HepG2 (cell line): ENCODE measurements around the gene ZBTB20. TPM values are rescaled to one million over a fixed set of nuclear protein-coding genes. Genes with fewer than 3 reads are reported as not detected.

Source experiments
- ATAC-seq: fragments of 200-7000 bp; cut with Tn5 transposase; 3 replicates; pipeline ENCODE4 v1.9.1; 2020; ENCODE audit warnings: mild to moderate bottlenecking, moderate library complexity
- BruUV-seq: library from RNA; stranded (reverse); fragments of 400-500 nt; replicated peaks from 2 replicates; lab custom pipeline; 2021; lab: Mats Ljungman, UMichigan
- CTCF ChIA-PET: fragments of 300-600 bp; formaldehyde crosslinking; extraction: SDS; loops from one replicate; lab custom pipeline; 2021; ENCODE audit warnings: low total read pairs, inconsistent platforms, low intra/inter-chr PET ratio; lab: Yijun Ruan, JAX
- POLR2A ChIA-PET: fragments of 350-600 bp; sonication (Branson Sonifier 250); formaldehyde crosslinking; loops from one replicate; lab custom pipeline; 2020; ENCODE audit warnings: antibody characterized with exemption, inconsistent platforms; lab: Yijun Ruan, JAX
- DNase-seq: peaks from one replicate; pipeline ENCODE4 v3.0.0-alpha.2; 2015; ENCODE audit warnings: low spot score
- FAIRE-seq: peaks from 3 replicates; lab custom pipeline; 2011; peaks lifted over from hg19 to GRCh38; lab: Jason Lieb, UNC
- H2AFZ ChIP-seq: one replicate; pipeline ENCODE4 v1.6.1; 2011; ENCODE audit warnings: low read length, inconsistent platforms
- H3K27ac ChIP-seq: fragments of 300-600 bp; 3 replicates; pipeline ENCODE4 v1.8.0; 2011; ENCODE audit warnings: mixed run types, mild to moderate bottlenecking, mixed read lengths, low read length, inconsistent platforms; ENCODE audit not compliant: insufficient read depth; ENCODE audit errors: extremely low read length
- H3K27me3 ChIP-seq, 2 experiments: fragments of 200-600 bp in 1 of 2; 2 replicates in 1 of 2; 3 replicates in 1 of 2; pipeline versions ENCODE4 v1.6.0 to v1.8.0; 2011; ENCODE audit warnings: low read length in 2 of 2, mild to moderate bottlenecking in 2 of 2, moderate library complexity in 2 of 2, inconsistent platforms in 1 of 2; ENCODE audit not compliant: insufficient read depth in 2 of 2, control insufficient read depth in 1 of 2
- H3K36me3 ChIP-seq, 2 experiments: fragments of 200-600 bp in 1 of 2; replicated peaks in 1 of 2; 2 replicates in 1 of 2; 3 replicates in 1 of 2; pipeline versions ENCODE4 v1.5.1 to v1.8.0; 2011; ENCODE audit warnings: low read length in 2 of 2, inconsistent platforms in 1 of 2; ENCODE audit not compliant: insufficient read depth in 2 of 2, control insufficient read depth in 1 of 2
- H3K4me1 ChIP-seq: 2 replicates; pipeline ENCODE4 v1.5.1; 2012; ENCODE audit warnings: low read length, inconsistent platforms; ENCODE audit not compliant: insufficient read depth
- H3K4me2 ChIP-seq: 2 replicates; pipeline ENCODE4 v1.6.0; 2011; ENCODE audit warnings: low read depth, low read length, inconsistent platforms
- H3K4me3 ChIP-seq, 3 experiments: fragments of 200-600 bp in 1 of 3; sonication (generic), shearing (Covaris generic) in 1 of 3; replicated peaks in 1 of 3; 2 replicates each; pipeline ENCODE4 v1.5.1; 2011 to 2016; ENCODE audit warnings: low read length in 3 of 3, inconsistent platforms in 2 of 3, low read depth in 2 of 3, mild to moderate bottlenecking in 2 of 3, control low read depth in 1 of 3, mixed read lengths in 1 of 3; ENCODE audit not compliant: insufficient read depth in 1 of 3
- H3K79me2 ChIP-seq: one replicate; pipeline ENCODE4 v1.6.1; 2011; ENCODE audit warnings: low read length, inconsistent platforms; ENCODE audit not compliant: insufficient read depth
- H3K9ac ChIP-seq: 2 replicates; pipeline ENCODE4 v1.6.0; 2011; ENCODE audit warnings: mild to moderate bottlenecking, low read depth, low read length, inconsistent platforms; ENCODE audit not compliant: insufficient read depth
- H3K9me3 ChIP-seq: 2 replicates; pipeline ENCODE4 v1.5.1; 2012; ENCODE audit warnings: mild to moderate bottlenecking, low read length
- H4K20me1 ChIP-seq: 2 replicates; pipeline ENCODE4 v1.6.0; 2011; ENCODE audit warnings: inconsistent platforms, mild to moderate bottlenecking, low read length, moderate library complexity; ENCODE audit not compliant: insufficient read depth
- ATF7 ChIP-seq, 2 experiments: fragments of 450-650 bp in 1 of 2; sonication (generic) in 1 of 2; formaldehyde crosslinking in 1 of 2; IDR thresholded peaks; 2 replicates each; pipeline versions ENCODE4 v1.4.0 to v1.6.1; 2016 to 2020; ENCODE audit warnings: antibody characterized with exemption in 1 of 2, mild to moderate bottlenecking in 1 of 2, missing genetic modification reagents in 1 of 2
- STAG1 ChIP-seq: sonication (generic); formaldehyde crosslinking; IDR thresholded peaks from 2 replicates; pipeline ENCODE4 v1.4.0; 2020; ENCODE audit warnings: missing genetic modification reagents
- ZNF607 ChIP-seq: sonication (generic); formaldehyde crosslinking; IDR thresholded peaks from 2 replicates; pipeline ENCODE4 v1.5.1; 2020; ENCODE audit warnings: missing genetic modification reagents, mild to moderate bottlenecking, borderline replicate concordance
- ZNF839 ChIP-seq: sonication (generic); formaldehyde crosslinking; IDR thresholded peaks from 2 replicates; pipeline ENCODE4 v1.4.0; 2020; ENCODE audit warnings: missing genetic modification reagents, mild to moderate bottlenecking, borderline replicate concordance
- ZSCAN5A ChIP-seq: sonication (generic); formaldehyde crosslinking; IDR thresholded peaks from 2 replicates; pipeline ENCODE4 v1.8.0; 2022; ENCODE audit warnings: mild to moderate bottlenecking, missing genetic modification reagents, borderline replicate concordance
- WGBS: methylation state at CpG from one replicate; pipeline ENCODE4 v1.1.6; 2017; ENCODE audit warnings: low lambda C conversion rate; 5-methylcytosine and 5-hydroxymethylcytosine counted together
- in situ Hi-C: cut with HindIII; loops from 2 replicates; pipeline ENCODE4 v1.10.0; 2017; ENCODE audit warnings: low pct_unique_long_range_greater_than_20kb; ENCODE audit not compliant: extremely low pct_ligation_motif_present
- intact Hi-C: fragments of 100-400 bp; cut with micrococcal nuclease; formaldehyde crosslinking; loops from one replicate; pipeline ENCODE4 v1.10.0; 2022; ENCODE audit not compliant: unreplicated experiment
- polyA plus RNA-seq, 8 experiments: library from polyadenylated mRNA; depleted of rRNA in 3 of 8; stranded (reverse) in 7 of 8; unstranded in 1 of 8; fragments of >200 nt; fragmentation: Illumina TruSeq in 4 of 8; extraction: Trizol in 4 of 8; gene quantifications; 2 replicates each; pipeline versions ENCODE4 v1.2.1 to v1.2.3, GENCODE V29; 2011 to 2016; ENCODE audit warnings: low read depth in 4 of 8, missing spikeins in 1 of 8, mixed read lengths in 1 of 8; ENCODE audit not compliant: insufficient read depth in 1 of 8
- total RNA-seq, 5 experiments: library from RNA; depleted of rRNA; stranded (reverse); fragments of >200 nt; fragmentation: Illumina TruSeq; extraction: Trizol; gene quantifications; 2 replicates each; pipeline ENCODE4 v1.2.3, GENCODE V29; 2016; ENCODE audit warnings: low read depth in 1 of 5

Gene ZBTB20
- total and polyA plus RNA-seq, 2 of the 13 experiments (the other 11 are each of a cell fraction or from before 2014, with no cell fraction given) = 1.9 to 8.8 TPM

- ATAC-seq = no peak
- no peaks in the 10 kb centered on the region for H3K9me3 ChIP-seq
- no peak for TF ChIP-seq ZNF607 (CRISPR knock-in tag)
- peak; percentile 11; the same call in 1 of the 2 replicates for TF ChIP-seq STAG1
- TF ChIP-seq, all 625 proteins: peak for 1
- Histone ChIP-seq H4K20me1 (no peaks in the 10 kb centered on the region), H3K4me2 (no peak overlapping the region), H3K79me2 (peaks cover 3% of the 10 kb centered on the region), H3K27me3 (no peaks in the 10 kb centered on the region), H3K9ac (no peak overlapping the region), H3K36me3 (no peaks in the 10 kb centered on the region), H3K27ac (no peak overlapping the region), H3K4me1 (peaks cover 11% of the 10 kb centered on the region), H2AFZ (no peak overlapping the region), H3K4me3 (no peak overlapping the region)
- BruUV-seq = no TSS peak
- POLR2A ChIA-PET = no interaction called here
- DNase-seq (no peak), FAIRE-seq (no peak)
- intact Hi-C loops = no loop called here
- CTCF ChIA-PET = no interaction called here
- in situ Hi-C loops = no loop called here
- 96% methylated on average over 4 of the region's 4 CpGs for WGBS
These were observed 550.1 kb downstream of the ZBTB20 start for GRCh38 chr3:114597012-114597411.

- BruUV-seq = no TSS peak
- no peaks in the 10 kb centered on the region for H3K9me3 ChIP-seq
- ATAC-seq = no peak
- H2AFZ ChIP-seq = no peak overlapping the region
- peaks cover 3% of the 10 kb centered on the region for H3K79me2 ChIP-seq
- POLR2A ChIA-PET = no interaction called here
- no peak overlapping the region for H3K27ac ChIP-seq
- no peak overlapping the region for H3K4me3 ChIP-seq
- intact Hi-C loops (no loop called here), in situ Hi-C loops (no loop called here)
- H3K4me1 ChIP-seq = peaks cover 11% of the 10 kb centered on the region
- no peak overlapping the region for H3K9ac ChIP-seq
- DNase-seq = no peak
- no peak for TF ChIP-seq ZNF839
- no peak for TF ChIP-seq ZSCAN5A (CRISPR knock-in tag)
- peak; percentile 86 for TF ChIP-seq ATF7 (IDR thresholded peaks at IDR 0.05)
- no peak for TF ChIP-seq ATF7 (CRISPR knock-in tag; IDR thresholded peaks at IDR 0.05)
- TF ChIP-seq, all 625 proteins: peak for 1
- no peak for FAIRE-seq
- CTCF ChIA-PET = no interaction called here
- 95% methylated on average over 2 of the region's 2 CpGs for WGBS
- no peaks in the 10 kb centered on the region for H3K27me3 ChIP-seq
- H3K36me3 ChIP-seq = no peaks in the 10 kb centered on the region
- H3K4me2 ChIP-seq = no peak overlapping the region
- H4K20me1 ChIP-seq = no peaks in the 10 kb centered on the region
These were observed 550.9 kb downstream of the ZBTB20 start for GRCh38 chr3:114596147-114596546.
